HG03354 (cell line): Measurements from ENCODE around the gene HPCAL1.

Experiments used
- ATAC-seq: cut with Tn5 transposase; IDR thresholded peaks from one replicate; pipeline ENCODE4 v1.9.1; 2021; ENCODE audit warnings: mild to moderate bottlenecking; ENCODE audit not compliant: unreplicated experiment, poor library complexity, severe bottlenecking

Gene HPCAL1

DNA sequence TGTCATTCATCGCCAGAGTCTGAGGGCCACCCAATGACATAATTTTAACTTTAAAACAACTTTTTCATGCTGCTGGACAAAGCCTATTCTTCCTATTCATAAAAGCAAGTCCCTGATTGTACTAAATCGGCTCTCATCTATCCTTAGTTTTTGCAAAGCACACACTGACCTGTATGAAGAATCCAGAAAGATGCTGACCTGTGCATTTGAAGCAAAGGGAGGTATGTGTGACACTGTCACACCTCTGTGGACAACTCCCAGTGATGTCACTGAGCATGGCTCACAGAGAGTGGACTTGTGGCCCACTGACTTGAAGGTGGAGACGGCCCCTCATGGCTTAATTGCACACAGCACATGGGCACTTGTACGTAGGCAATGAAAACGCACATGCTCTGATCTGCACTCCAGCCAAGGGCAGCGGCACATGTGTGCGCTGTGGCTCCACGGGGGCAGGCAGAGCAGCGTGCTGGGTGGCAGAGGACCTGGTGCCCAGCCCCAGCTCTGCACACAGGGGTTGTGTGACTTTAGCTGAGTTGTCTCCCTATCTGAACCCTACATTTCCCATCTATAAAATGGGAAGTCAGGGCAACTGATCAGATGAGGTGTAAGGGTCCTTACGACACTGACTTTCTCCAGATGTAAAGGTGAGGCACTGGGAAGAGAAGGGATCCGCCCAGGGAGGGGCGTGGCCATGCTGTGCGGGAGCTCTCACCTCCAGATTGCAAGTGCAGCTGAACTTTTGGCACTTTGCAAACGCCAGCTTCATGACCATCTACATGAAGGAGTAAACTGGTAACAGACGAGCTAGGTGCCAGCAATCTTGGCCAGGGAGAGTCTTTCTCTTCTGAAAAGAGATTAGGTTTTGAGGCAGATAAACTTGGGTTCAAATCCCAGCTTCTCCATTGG lies 159.7 kb downstream of the HPCAL1 start:
- ATAC-seq, result no peak

- no peak for ATAC-seq
Measured at GRCh38 chr2:10465910-10466309, 163.2 kb downstream of the HPCAL1 start.

- no peak for ATAC-seq
Measured at GRCh38 chr2:10466801-10467200, 164.1 kb downstream of the HPCAL1 start.

- no peak for ATAC-seq
Measured at GRCh38 chr2:10467401-10467800, 164.7 kb downstream of the HPCAL1 start.

DNA sequence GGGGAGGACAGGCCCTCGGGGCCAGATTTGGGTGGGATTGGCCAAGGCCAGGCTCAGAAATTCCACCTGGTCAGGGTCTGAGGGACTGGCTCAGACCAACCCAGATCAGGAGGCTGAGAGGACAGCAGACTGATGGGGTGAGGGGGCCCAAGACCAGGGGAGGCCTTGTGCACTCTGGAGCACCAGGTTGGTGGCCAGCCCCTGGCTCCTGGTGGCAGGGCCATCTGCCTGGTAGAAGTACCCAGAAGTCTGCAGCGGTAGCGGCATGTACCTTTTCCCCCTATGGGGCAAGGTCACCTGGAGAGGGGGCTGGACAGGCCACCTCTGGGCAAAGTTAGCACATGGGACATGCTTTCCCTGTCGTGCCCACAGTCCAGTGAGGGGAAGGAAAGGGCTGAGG lies 166.6 kb downstream of the HPCAL1 start:
- no peak for ATAC-seq

GRCh38 chr2:10469955-10470608 lies 167.4 kb downstream of the HPCAL1 start:
- no peak for ATAC-seq

GRCh38 chr2:10471046-10471571 lies 168.4 kb downstream of the HPCAL1 start:
- no peak for ATAC-seq

DNA sequence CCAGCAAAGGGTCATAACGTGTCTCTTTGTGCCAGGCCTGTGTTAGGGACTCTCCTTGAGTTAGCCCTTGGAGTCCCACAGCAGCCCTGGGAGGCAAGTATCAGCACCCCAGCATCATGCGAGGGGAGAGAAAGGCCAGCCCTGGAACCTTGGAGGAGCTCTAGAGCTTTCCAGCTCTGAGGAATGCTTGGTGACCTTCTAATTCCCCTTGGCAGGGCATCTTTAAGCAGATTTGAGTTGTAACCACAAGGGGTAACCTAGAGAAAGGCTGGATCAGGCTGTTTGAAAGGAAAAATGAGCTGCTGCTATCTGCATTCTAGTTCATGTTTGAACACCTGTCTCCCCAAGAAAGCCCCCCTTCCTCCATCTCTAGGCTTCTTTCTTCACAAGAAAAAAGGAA lies 169.3 kb downstream of the HPCAL1 start:
- no peak for ATAC-seq

- ATAC-seq, result no peak
Measured at GRCh38 chr2:10473121-10473756, 170.5 kb downstream of the HPCAL1 start.

DNA sequence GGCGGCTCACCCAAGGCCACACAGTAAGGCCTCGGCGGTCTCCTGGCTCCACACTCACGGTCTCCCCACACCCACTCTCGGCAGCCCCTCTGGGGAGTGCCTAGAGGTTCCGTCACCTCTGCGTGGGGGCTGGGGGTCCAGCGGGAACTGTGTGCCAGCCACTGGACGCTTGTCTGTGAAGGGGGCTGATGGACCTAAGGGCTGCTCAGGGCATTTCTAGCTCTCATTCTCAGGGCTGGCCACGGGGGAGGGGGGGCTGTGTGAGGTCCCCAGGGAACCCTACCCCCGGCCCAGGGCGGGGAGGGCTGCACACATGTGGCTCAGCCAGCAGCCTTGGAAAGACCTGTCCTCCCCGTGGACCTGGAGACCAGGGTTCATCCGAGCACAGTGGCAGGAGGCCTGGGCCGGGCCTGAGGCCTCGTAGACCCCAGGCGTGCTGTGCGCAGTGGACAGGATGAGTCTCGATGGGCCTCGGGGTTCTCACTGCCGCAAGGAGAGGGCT lies 172.6 kb downstream of the HPCAL1 start:
- ATAC-seq, result no peak

GRCh38 chr2:10475811-10476660 lies 173.3 kb downstream of the HPCAL1 start:
- ATAC-seq, result no peak

DNA sequence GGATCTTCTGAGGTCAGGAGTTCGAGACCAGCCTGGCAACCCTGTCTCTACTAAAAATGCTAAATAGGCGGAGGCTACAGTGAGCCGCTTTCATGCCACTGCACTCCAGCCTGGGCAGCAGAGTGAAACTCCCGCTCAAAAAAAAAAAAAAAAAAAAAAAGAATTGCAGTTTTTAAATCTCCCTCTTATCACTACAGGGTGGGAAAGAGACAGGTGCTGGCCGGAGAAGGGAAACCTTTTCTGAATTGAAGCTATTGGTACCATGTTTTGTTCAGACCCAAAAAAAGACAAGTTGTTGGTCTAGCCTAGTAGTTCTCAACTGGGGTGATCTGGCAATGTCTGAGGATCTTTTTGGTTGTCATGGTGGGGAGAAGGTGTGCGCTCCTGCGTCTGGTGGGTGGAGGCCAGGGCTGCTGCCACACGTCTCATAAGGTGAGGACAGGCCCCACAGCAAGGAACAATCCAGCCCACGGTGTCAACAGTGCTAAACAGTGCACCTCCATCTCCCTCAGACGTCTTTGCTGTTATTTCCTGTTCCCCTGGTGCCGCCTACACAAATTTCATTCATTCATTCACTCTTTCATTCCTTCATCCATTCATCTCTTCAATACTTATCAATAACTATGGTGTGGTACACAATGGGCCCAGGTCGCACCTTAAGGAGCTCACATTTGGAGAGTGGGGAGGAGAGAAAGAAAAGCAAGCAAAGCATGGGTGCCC lies 174.2 kb downstream of the HPCAL1 start:
- ATAC-seq, result no peak
